Pancreas (tissue), 10 donors: Measurements from ENCODE around the gene NDUFC2. TPM values are rescaled to one million over a fixed set of nuclear protein-coding genes. Genes with fewer than 3 reads are reported as not detected.

ENCODE experiments used
- ATAC-seq, 4 donors: fragments of 200-7000 bp; cut with Tn5 transposase; one replicate each; pipeline versions ENCODE4 v1.8.0 to v1.9.1; 2020; ENCODE audit warnings: mild to moderate bottlenecking in 4 of 4, moderate library complexity in 4 of 4
- DNase-seq, 6 donors: peaks; one replicate each; pipeline ENCODE4 v3.0.0-alpha.2; 2020
- FAIRE-seq: peaks from 2 replicates; lab custom pipeline; 2012; peaks lifted over from hg19 to GRCh38; lab: Jason Lieb, UNC
- H3K27ac ChIP-seq, 4 donors: fragments of 200-600 bp; sonication (generic); 1 replicate in 3 of 4; 2 replicates in 1 of 4; pipeline versions ENCODE4 v1.5.0 to v1.8.0; 2020
- H3K27me3 ChIP-seq, 4 donors: fragments of 200-600 bp; one replicate each; pipeline ENCODE4 v1.8.0; 2021
- H3K36me3 ChIP-seq, 3 donors: fragments of 200-600 bp; sonication (generic) in 1 of 3; one replicate each; pipeline versions ENCODE4 v1.5.0 to v1.8.0; 2020 to 2021
- H3K4me1 ChIP-seq, 3 donors: fragments of 200-600 bp; one replicate each; pipeline ENCODE4 v1.8.0; 2021
- H3K4me3 ChIP-seq, 4 donors: fragments of 200-600 bp; sonication (generic) in 2 of 4; one replicate each; pipeline versions ENCODE4 v1.5.0 to v1.8.0; 2020 to 2021
- H3K9me3 ChIP-seq, 4 donors: fragments of 200-600 bp; one replicate each; pipeline ENCODE4 v1.8.0; 2021
- WGBS, 2 donors: extraction: QIAGEN DNeasy Blood & Tissue Kit; methylation state at CpG; one replicate each; pipeline ENCODE4 v1.1.7; 2013; 5-methylcytosine and 5-hydroxymethylcytosine counted together
- intact Hi-C, 3 donors: fragments of 100-400 bp; cut with DNase I; formaldehyde crosslinking; loops; one replicate each; pipeline versions ENCODE4 v1.11.1 to v1.14.2; 2022
- polyA plus RNA-seq, 2 donors: library from polyadenylated mRNA; stranded (reverse); fragments of 200-250 nt; gene quantifications; one replicate each; pipeline ENCODE4 v1.2.3, GENCODE V29; 2013
- total RNA-seq, 6 donors: library from RNA; stranded (reverse); fragmentation: NEBNext Ultra II Directional in 4 of 6; extraction: Animal tissue kit (Norgen Biotek cat#: 25700) in 4 of 6; gene quantifications; one replicate each; pipeline versions ENCODE4 v1.2.1 to v1.2.4, GENCODE V29; 2021 to 2023
- TF ChIP-seq, protein P1 (sequence below), 4 donors: fragments of 200-600 bp; sonication (generic) in 3 of 4; IDR thresholded peaks; one replicate each; pipeline versions ENCODE4 v1.5.0 to v1.8.0; 2021; ENCODE audit warnings: antibody characterized with exemption in 4 of 4
- donor health status: healthy with polysubstance abuse.
- donor health status: DM: no; HTN: no; CAD: no; lungs with moderate emphysema.
- donor health status: DM: no; HTN: no; CAD: no.
- donor health status: control.
- donor health status: control.
- donor health status: Bipolar disorder and iron deficiency.
- donor health status: DM: yes; HTN: yes; CAD: no.
- donor health status: DM: no; HTN: no; CAD: no.
- donor health status: DM: no; HTN: no; CAD: no.
- donor health status: DM: yes; HTN: yes; CAD: no.

Gene NDUFC2
- total and polyA plus RNA-seq, 8 donors, result 42.6 to 114 (median 73.6) TPM

DNA sequence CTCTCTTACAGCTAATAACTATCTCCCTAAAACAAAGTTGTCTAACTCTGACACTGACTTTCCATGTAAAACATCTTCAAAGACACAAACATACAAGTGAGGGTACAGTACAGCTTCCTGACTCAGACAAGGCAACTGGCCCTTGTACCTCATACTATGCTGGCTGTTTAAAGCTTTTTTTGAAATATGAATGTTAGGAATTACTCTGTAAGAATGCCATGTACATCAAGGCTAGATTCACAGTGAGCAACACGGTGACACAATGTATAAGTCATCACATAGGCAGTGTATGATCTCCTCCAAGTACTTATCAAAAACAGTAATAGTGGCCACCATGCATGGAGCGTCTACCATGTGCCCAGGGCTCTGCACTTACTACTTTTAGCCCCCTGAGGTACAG is 31.2 kb upstream of the NDUFC2 start:
- H3K27ac ChIP-seq, result no peak overlapping the region
- FAIRE-seq (no peak), DNase-seq (no peak), ATAC-seq (no peak)
- no peak overlapping the region for H3K4me3 ChIP-seq
- WGBS, 2 donors, result 91 to 95% methylated on average over 2 of the region's 2 CpGs
- H3K4me1 ChIP-seq, result no peaks in the 10 kb centered on the region
- no peaks in the 10 kb centered on the region for H3K27me3 ChIP-seq
- H3K36me3 ChIP-seq, result peaks cover 0 to 5% (median 0%) of the 10 kb centered on the region in 3 donors
- no peaks in the 10 kb centered on the region for H3K9me3 ChIP-seq
- TF ChIP-seq, protein P1, sequence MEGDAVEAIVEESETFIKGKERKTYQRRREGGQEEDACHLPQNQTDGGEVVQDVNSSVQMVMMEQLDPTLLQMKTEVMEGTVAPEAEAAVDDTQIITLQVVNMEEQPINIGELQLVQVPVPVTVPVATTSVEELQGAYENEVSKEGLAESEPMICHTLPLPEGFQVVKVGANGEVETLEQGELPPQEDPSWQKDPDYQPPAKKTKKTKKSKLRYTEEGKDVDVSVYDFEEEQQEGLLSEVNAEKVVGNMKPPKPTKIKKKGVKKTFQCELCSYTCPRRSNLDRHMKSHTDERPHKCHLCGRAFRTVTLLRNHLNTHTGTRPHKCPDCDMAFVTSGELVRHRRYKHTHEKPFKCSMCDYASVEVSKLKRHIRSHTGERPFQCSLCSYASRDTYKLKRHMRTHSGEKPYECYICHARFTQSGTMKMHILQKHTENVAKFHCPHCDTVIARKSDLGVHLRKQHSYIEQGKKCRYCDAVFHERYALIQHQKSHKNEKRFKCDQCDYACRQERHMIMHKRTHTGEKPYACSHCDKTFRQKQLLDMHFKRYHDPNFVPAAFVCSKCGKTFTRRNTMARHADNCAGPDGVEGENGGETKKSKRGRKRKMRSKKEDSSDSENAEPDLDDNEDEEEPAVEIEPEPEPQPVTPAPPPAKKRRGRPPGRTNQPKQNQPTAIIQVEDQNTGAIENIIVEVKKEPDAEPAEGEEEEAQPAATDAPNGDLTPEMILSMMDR (IDR thresholded peaks at IDR 0.05), result no peak
- intact Hi-C loops, result no loop called here

DNA sequence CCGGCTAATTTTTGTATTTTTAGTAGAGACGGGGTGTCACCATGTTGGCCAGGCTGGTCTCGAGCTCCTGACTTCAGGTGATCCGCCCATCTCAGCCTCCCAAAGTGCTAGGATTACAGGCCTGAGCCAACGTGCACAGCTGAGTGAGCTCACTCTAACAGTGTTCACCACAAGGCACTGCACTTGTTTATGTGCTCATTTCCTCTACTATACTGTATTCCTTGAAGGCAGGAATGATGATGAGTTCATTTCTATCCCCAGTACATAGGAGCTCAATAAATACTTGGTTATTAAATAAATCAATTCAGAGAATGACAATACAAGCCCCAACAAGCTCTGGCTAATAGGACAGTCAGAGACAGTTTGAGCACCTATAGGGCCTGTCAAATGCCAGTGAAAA is 30.7 kb upstream of the NDUFC2 start:
- no peaks in the 10 kb centered on the region for H3K4me1 ChIP-seq
- no peaks in the 10 kb centered on the region for H3K27me3 ChIP-seq
- TF ChIP-seq, protein P1 (IDR thresholded peaks at IDR 0.05), result no peak
- ATAC-seq, result no peak
- H3K27ac ChIP-seq, result no peak overlapping the region
- peaks cover 0 to 5% (median 0%) of the 10 kb centered on the region in 3 donors for H3K36me3 ChIP-seq
- H3K9me3 ChIP-seq, result no peaks in the 10 kb centered on the region
- H3K4me3 ChIP-seq, result no peak overlapping the region
- 91 to 92% methylated on average over 5 of the region's 5 CpGs for WGBS, 2 donors
- no peak for DNase-seq
- intact Hi-C loops, result no loop called here
- no peak for FAIRE-seq

DNA sequence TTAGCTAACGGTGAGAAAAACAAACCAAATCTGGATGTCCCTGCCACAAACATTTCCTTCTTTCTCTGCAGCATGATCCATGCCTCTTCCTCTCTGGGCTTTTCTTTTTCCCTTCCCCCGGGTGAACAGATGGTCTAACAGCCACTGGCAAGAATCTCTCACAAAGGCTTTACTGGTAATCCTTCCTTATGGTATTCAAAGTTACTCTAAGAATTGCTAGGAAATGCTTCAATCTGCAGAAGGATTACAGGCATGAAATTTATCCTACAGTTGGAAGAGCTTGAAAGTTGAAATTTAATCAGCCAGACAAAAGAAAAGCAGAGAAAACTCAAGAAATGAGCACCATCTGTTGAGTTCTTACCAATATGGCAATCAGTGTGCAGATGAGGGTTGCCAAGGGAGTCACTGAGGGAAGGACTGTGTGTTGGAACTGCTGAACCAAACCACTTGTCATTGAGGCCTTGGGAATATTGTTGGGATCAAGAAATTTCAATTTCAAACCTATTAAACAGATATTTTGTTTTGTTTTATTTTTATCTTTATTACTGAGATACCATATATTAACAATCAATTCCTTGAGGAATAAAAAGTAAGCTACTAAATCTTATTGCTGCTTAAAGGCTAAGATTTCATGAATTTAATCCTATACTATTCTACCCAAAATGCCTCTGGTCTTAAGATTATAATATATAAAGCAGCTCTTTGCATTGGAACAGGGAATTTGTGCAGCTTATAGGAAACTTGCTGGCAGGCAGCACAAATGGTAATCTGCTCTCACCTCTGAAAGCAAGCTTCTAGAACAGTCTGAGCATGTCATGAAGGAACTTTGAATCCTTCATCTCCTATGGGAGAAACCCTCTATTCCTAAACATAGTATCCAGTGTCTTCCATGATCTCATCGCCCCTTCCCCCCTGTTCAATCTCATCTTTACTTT is 29.7 kb upstream of the NDUFC2 start:
- no peak for FAIRE-seq
- H3K36me3 ChIP-seq, result peaks cover 0 to 5% (median 0%) of the 10 kb centered on the region in 3 donors
- DNase-seq, result no peak
- TF ChIP-seq, protein P1 (IDR thresholded peaks at IDR 0.05), result no peak
- intact Hi-C loops, result no loop called here
- no peak overlapping the region for H3K27ac ChIP-seq
- no peaks in the 10 kb centered on the region for H3K27me3 ChIP-seq
- no peaks in the 10 kb centered on the region for H3K4me1 ChIP-seq
- ATAC-seq, result no peak
- H3K9me3 ChIP-seq, result no peaks in the 10 kb centered on the region
- H3K4me3 ChIP-seq, result no peak overlapping the region
- WGBS, 2 donors, result 85 to 94% methylated on average over 3 of the region's 3 CpGs

GRCh38 chr11:78100676-78101472 is 21.2 kb upstream of the NDUFC2 start:
- FAIRE-seq (no peak), DNase-seq (no peak), ATAC-seq (peak in 2 of 4 donors; percentile 34 to 67)
- WGBS, 2 donors, result 87 to 90% methylated on average over 2 of the region's 2 CpGs
- TF ChIP-seq, protein P1 (IDR thresholded peaks at IDR 0.05), result no peak
- intact Hi-C loops, result no loop called here
- no peaks in the 10 kb centered on the region for H3K27me3 ChIP-seq
- no peak overlapping the region for H3K27ac ChIP-seq
- no peaks in the 10 kb centered on the region for H3K36me3 ChIP-seq
- H3K4me3 ChIP-seq, result no peak overlapping the region
- no peaks in the 10 kb centered on the region for H3K4me1 ChIP-seq
- no peaks in the 10 kb centered on the region for H3K9me3 ChIP-seq
